ENCODE results near the gene ZRANB1. TPM values are rescaled to one million over a fixed set of nuclear protein-coding genes. Genes with fewer than 3 reads are reported as not detected.

Gene ZRANB1
- total RNA-seq, 1 experiment from 2014 or later: 18.4 TPM

- no peak for DNase-seq
- Histone ChIP-seq H3K36me3 (replicated peaks; ENCODE audit: control insufficient read depth, insufficient read depth, low read length) (peaks cover 14% of the 10 kb centered on the region), H3K4me3 (ENCODE audit: insufficient read depth, low read depth, low read length) (no peak overlapping the region), H3K27me3 (ENCODE audit: control insufficient read depth, insufficient read depth, low read length) (no peaks in the 10 kb centered on the region)
These were observed 74.8 kb downstream of the ZRANB1 start for GRCh38 chr10:125016611-125017202.

- DNase-seq: no peak
- H3K36me3 ChIP-seq (replicated peaks; ENCODE audit: control insufficient read depth, insufficient read depth, low read length): peaks cover 12% of the 10 kb centered on the region
- no peaks in the 10 kb centered on the region for H3K27me3 ChIP-seq (ENCODE audit: control insufficient read depth, insufficient read depth, low read length)
- no peak overlapping the region for H3K4me3 ChIP-seq (ENCODE audit: insufficient read depth, low read depth, low read length)
These were observed 75.8 kb downstream of the ZRANB1 start for GRCh38 chr10:125017547-125018298.

- H3K4me3 ChIP-seq (ENCODE audit: insufficient read depth, low read depth, low read length): no peak overlapping the region
- no peaks in the 10 kb centered on the region for H3K27me3 ChIP-seq (ENCODE audit: control insufficient read depth, insufficient read depth, low read length)
- H3K36me3 ChIP-seq (replicated peaks; ENCODE audit: control insufficient read depth, insufficient read depth, low read length): peaks cover 12% of the 10 kb centered on the region
- no peak for DNase-seq
These were observed 76.7 kb downstream of the ZRANB1 start for GRCh38 chr10:125018576-125019143.

GRCh38 chr10:125020386-125020785, 78.5 kb downstream of the ZRANB1 start:
- Histone ChIP-seq H3K4me3 (ENCODE audit: insufficient read depth, low read depth, low read length) (no peak overlapping the region), H3K27me3 (ENCODE audit: control insufficient read depth, insufficient read depth, low read length) (no peaks in the 10 kb centered on the region), H3K36me3 (replicated peaks; ENCODE audit: control insufficient read depth, insufficient read depth, low read length) (peaks cover 12% of the 10 kb centered on the region)
- DNase-seq: no peak

- DNase-seq: no peak
- Histone ChIP-seq H3K4me3 (ENCODE audit: insufficient read depth, low read depth, low read length) (no peak overlapping the region), H3K36me3 (replicated peaks; ENCODE audit: control insufficient read depth, insufficient read depth, low read length) (peaks cover 14% of the 10 kb centered on the region), H3K27me3 (ENCODE audit: control insufficient read depth, insufficient read depth, low read length) (no peaks in the 10 kb centered on the region)
These were observed 78.9 kb downstream of the ZRANB1 start for GRCh38 chr10:125020871-125021270.

GRCh38 chr10:125021686-125022344, 79.9 kb downstream of the ZRANB1 start:
- no peak for DNase-seq
- peaks cover 11% of the 10 kb centered on the region for H3K36me3 ChIP-seq (replicated peaks; ENCODE audit: control insufficient read depth, insufficient read depth, low read length)
- no peak overlapping the region for H3K4me3 ChIP-seq (ENCODE audit: insufficient read depth, low read depth, low read length)
- no peaks in the 10 kb centered on the region for H3K27me3 ChIP-seq (ENCODE audit: control insufficient read depth, insufficient read depth, low read length)

- Histone ChIP-seq H3K36me3 (replicated peaks; ENCODE audit: control insufficient read depth, insufficient read depth, low read length) (peaks cover 11% of the 10 kb centered on the region), H3K27me3 (ENCODE audit: control insufficient read depth, insufficient read depth, low read length) (no peaks in the 10 kb centered on the region), H3K4me3 (ENCODE audit: insufficient read depth, low read depth, low read length) (no peak overlapping the region)
- no peak for DNase-seq
These were observed 80.7 kb downstream of the ZRANB1 start for GRCh38 chr10:125022671-125023070.

- peak; percentile 51 for DNase-seq
- Histone ChIP-seq H3K36me3 (replicated peaks; ENCODE audit: control insufficient read depth, insufficient read depth, low read length) (peaks cover 12% of the 10 kb centered on the region), H3K27me3 (ENCODE audit: control insufficient read depth, insufficient read depth, low read length) (no peaks in the 10 kb centered on the region), H3K4me3 (ENCODE audit: insufficient read depth, low read depth, low read length) (no peak overlapping the region)
These were observed 81.3 kb downstream of the ZRANB1 start for GRCh38 chr10:125023255-125023654.

GRCh38 chr10:125023862-125024496, 82.1 kb downstream of the ZRANB1 start:
- Histone ChIP-seq H3K4me3 (ENCODE audit: insufficient read depth, low read depth, low read length) (no peak overlapping the region), H3K36me3 (replicated peaks; ENCODE audit: control insufficient read depth, insufficient read depth, low read length) (peaks cover 12% of the 10 kb centered on the region), H3K27me3 (ENCODE audit: control insufficient read depth, insufficient read depth, low read length) (no peaks in the 10 kb centered on the region)
- no peak for DNase-seq

GRCh38 chr10:125024497-125025234, 82.7 kb downstream of the ZRANB1 start:
- peaks cover 12% of the 10 kb centered on the region for H3K36me3 ChIP-seq (replicated peaks; ENCODE audit: control insufficient read depth, insufficient read depth, low read length)
- no peak overlapping the region for H3K4me3 ChIP-seq (ENCODE audit: insufficient read depth, low read depth, low read length)
- no peak for DNase-seq
- H3K27me3 ChIP-seq (ENCODE audit: control insufficient read depth, insufficient read depth, low read length): no peaks in the 10 kb centered on the region

- peaks cover 12% of the 10 kb centered on the region for H3K36me3 ChIP-seq (replicated peaks; ENCODE audit: control insufficient read depth, insufficient read depth, low read length)
- no peaks in the 10 kb centered on the region for H3K27me3 ChIP-seq (ENCODE audit: control insufficient read depth, insufficient read depth, low read length)
- DNase-seq: no peak
- no peak overlapping the region for H3K4me3 ChIP-seq (ENCODE audit: insufficient read depth, low read depth, low read length)
These were observed 83.4 kb downstream of the ZRANB1 start for GRCh38 chr10:125025341-125025740.

GRCh38 chr10:125026036-125026931, 84.4 kb downstream of the ZRANB1 start:
- Histone ChIP-seq H3K4me3 (ENCODE audit: insufficient read depth, low read depth, low read length) (no peak overlapping the region), H3K27me3 (ENCODE audit: control insufficient read depth, insufficient read depth, low read length) (no peaks in the 10 kb centered on the region), H3K36me3 (replicated peaks; ENCODE audit: control insufficient read depth, insufficient read depth, low read length) (peaks cover 8% of the 10 kb centered on the region)
- peak; percentile 52 for DNase-seq

GRCh38 chr10:125026974-125027735, 85.2 kb downstream of the ZRANB1 start:
- Histone ChIP-seq H3K4me3 (ENCODE audit: insufficient read depth, low read depth, low read length) (no peak overlapping the region), H3K36me3 (replicated peaks; ENCODE audit: control insufficient read depth, insufficient read depth, low read length) (peaks cover 4% of the 10 kb centered on the region), H3K27me3 (ENCODE audit: control insufficient read depth, insufficient read depth, low read length) (no peaks in the 10 kb centered on the region)
- DNase-seq: peak; percentile 60

All from H7 (cell line).